ENCODE measurements around the gene ELF3. TPM values are rescaled to one million over a fixed set of nuclear protein-coding genes. Genes with fewer than 3 reads are reported as not detected.
"Not testable (repeated sequence)": the region's sequence is repeated elsewhere in the genome, so short reads cannot be mapped to it uniquely, and the experiment has no call there.

Gene ELF3
- polyA plus RNA-seq, 1 donor from 2014 or later = 0.26 TPM

DNA sequence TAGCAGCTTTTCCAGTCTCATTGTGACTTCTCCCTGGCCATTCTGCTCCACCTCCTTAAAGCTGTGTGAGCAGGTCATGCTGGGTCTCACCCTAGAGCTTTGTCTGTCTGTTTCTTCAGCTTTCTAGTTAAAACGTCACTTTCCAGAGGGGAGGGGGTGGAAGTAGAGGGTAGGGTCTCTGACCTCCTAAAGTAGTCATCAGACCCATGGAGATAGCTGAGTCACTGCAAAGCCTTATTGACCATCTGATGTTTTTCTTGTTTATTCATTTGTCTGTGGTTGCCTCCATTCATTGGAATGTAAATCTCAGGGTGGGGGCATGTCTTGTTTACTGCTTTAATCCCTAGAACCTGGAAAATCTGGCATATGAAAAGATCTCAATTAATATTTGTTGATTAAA is 52.7 kb downstream of the ELF3 start:
- Histone ChIP-seq H3K27ac (ENCODE audit: low read length) (no peak overlapping the region), H3K79me2 (replicated peaks; ENCODE audit: insufficient read depth, low read length) (no peaks in the 10 kb centered on the region), H4K20me1 (ENCODE audit: insufficient read depth) (no peaks in the 10 kb centered on the region), H3K27me3 (ENCODE audit: insufficient read depth, low read depth, low read length) (no peaks in the 10 kb centered on the region), H3K4me2 (ENCODE audit: low read length) (no peak overlapping the region), H2AFZ (ENCODE audit: low read depth, low read length) (no peak overlapping the region), H3K9me3 (ENCODE audit: low read length) (no peaks in the 10 kb centered on the region), H3K36me3 (ENCODE audit: insufficient read depth, low read length) (no peaks in the 10 kb centered on the region), H3K4me3 (ENCODE audit: low read length) (no peak overlapping the region), H3K9ac (ENCODE audit: low read length) (no peak overlapping the region), H3K9me2 (ENCODE audit: insufficient read depth, low read length) (no peaks in the 10 kb centered on the region), H3F3A (ENCODE audit: insufficient read depth, low read length, poor library complexity, severe bottlenecking) (no peaks in the 10 kb centered on the region)
- TF ChIP-seq POLR2AphosphoS5 (IDR thresholded peaks at IDR 0.05) = no peak
- TF ChIP-seq SMC3 (conservative IDR thresholded peaks at IDR 0.05; ENCODE audit: poor library complexity) = no peak
- TF ChIP-seq EP300 (conservative IDR thresholded peaks at IDR 0.05; ENCODE audit: poor library complexity, severe bottlenecking) = no peak
- no peak for TF ChIP-seq CTCF (IDR thresholded peaks at IDR 0.05; ENCODE audit: poor library complexity, severe bottlenecking)
- no peak for TF ChIP-seq REST (IDR thresholded peaks at IDR 0.05; ENCODE audit: borderline replicate concordance)
- TF ChIP-seq RAD21 (conservative IDR thresholded peaks at IDR 0.05) = no peak
- no peak for TF ChIP-seq MXI1 (conservative IDR thresholded peaks at IDR 0.05; ENCODE audit: poor library complexity, severe bottlenecking)
- no peak for TF ChIP-seq EZH2 (IDR thresholded peaks at IDR 0.05; ENCODE audit: borderline replicate concordance, insufficient read depth, low read length, poor library complexity, severe bottlenecking)
- TF ChIP-seq TAF1 (IDR thresholded peaks at IDR 0.05; ENCODE audit: low read depth) = no peak

DNA sequence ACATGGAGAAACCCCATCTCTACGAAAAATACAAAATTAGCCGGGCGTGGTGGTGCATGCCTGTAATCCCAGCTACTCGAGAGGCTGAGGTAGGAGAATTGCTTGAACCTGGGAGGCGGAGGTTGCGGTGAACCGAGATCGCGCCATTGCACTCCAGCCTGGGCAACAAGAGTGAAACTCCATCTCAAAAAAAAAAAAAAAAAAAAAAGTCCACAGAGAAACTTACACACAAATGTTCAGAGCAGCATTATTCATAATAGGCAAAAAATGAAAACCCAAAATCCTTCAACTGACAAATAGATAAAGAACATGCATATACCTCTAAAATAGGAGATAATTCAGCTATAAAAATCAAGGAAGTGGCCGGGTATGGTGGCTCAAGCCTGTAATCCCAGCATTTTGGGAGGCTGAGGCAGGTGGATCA is 54.5 kb downstream of the ELF3 start:
- H4K20me1 ChIP-seq (ENCODE audit: insufficient read depth); H3K4me2 ChIP-seq (ENCODE audit: low read length); H3K9me3 ChIP-seq (ENCODE audit: low read length); H3K9me2 ChIP-seq (ENCODE audit: insufficient read depth, low read length); H3K79me2 ChIP-seq (replicated peaks; ENCODE audit: insufficient read depth, low read length); H3K4me3 ChIP-seq (ENCODE audit: low read length); H3K36me3 ChIP-seq (ENCODE audit: insufficient read depth, low read length); H3K9ac ChIP-seq (ENCODE audit: low read length); H2AFZ ChIP-seq (ENCODE audit: low read depth, low read length); H3F3A ChIP-seq (ENCODE audit: insufficient read depth, low read length, poor library complexity, severe bottlenecking); H3K27me3 ChIP-seq (ENCODE audit: insufficient read depth, low read depth, low read length); H3K27ac ChIP-seq (ENCODE audit: low read length): not testable (repeated sequence)

Small RNAs within 50 kb of the gene (small RNA-seq; reads per million reads assigned to genes)
- 0 reads per million in 3 experiments for gene AL691482.1
- gene AL691482.2 = 0 reads per million in 3 experiments
- 0.33 to 3.2 (median 0.39) reads per million in 3 experiments for gene MIR6740
- 0 to 0.03 (median 0) reads per million in 3 experiments for gene RF00156

Other genes starting within 250 kb of the ELF3 start
- 44.9 and 45.0 TPM in 2 replicates for gene IPO9, start 181.4 kb upstream of the ELF3 start, polyA plus RNA-seq
- 1.5 and 1.9 TPM in 2 replicates for gene SHISA4, start 121.7 kb upstream of the ELF3 start, polyA plus RNA-seq
- not detected in 2 replicates for gene LMOD1, start 64.0 kb upstream of the ELF3 start, polyA plus RNA-seq
- 91.7 and 107 TPM in 2 replicates for gene TIMM17A, start 55.1 kb upstream of the ELF3 start, polyA plus RNA-seq
- 33.1 and 44.7 TPM in 2 replicates for gene RNPEP, start 27.9 kb upstream of the ELF3 start, polyA plus RNA-seq
- gene GPR37L1, start 112.3 kb downstream of the ELF3 start, polyA plus RNA-seq = not detected in 2 replicates
- gene ARL8A, start 134.2 kb downstream of the ELF3 start, polyA plus RNA-seq = 82.9 and 89.4 TPM in 2 replicates
- 2.1 TPM in 1 of 2 replicates, not detected in the other for gene PTPN7, start 150.0 kb downstream of the ELF3 start, polyA plus RNA-seq
- not detected in 2 replicates for gene LGR6, start 183.2 kb downstream of the ELF3 start, polyA plus RNA-seq

All from neural cell (in vitro differentiated cells).